ENCODE data around the gene VENTX.

- TF ChIP-seq POLR2A (IDR thresholded peaks at IDR 0.05) (no peak), CTCF (IDR thresholded peaks at IDR 0.05) (no peak), EP300 (IDR thresholded peaks at IDR 0.05) (no peak), POLR2AphosphoS5 (IDR thresholded peaks at IDR 0.05) (no peak)
Observed at GRCh38 chr10:133283931-133284330, 46.3 kb downstream of the VENTX start.

Measured in suprapubic skin (tissue), 4 donors.